GM18519 (cell line): ENCODE data around the gene PSMA7.
A peak's percentile ranks its signal among the peaks of the same experiment; 100 is the strongest.
"Not testable (repeated sequence)": the region's sequence is repeated elsewhere in the genome, so short reads cannot be mapped to it uniquely, and the experiment has no call there.

Source experiments
- ATAC-seq: cut with Tn5 transposase; IDR thresholded peaks from one replicate; pipeline ENCODE4 v1.9.1; 2021; ENCODE audit warnings: mild to moderate bottlenecking, moderate library complexity; ENCODE audit not compliant: unreplicated experiment, low FRiP score

Gene PSMA7

GRCh38 chr20:62121776-62122653 lies 21.2 kb downstream of the PSMA7 start, which contains the start of gene LSM14B:
TSS of gene LSM14B (plus strand) at chr20:62122475. CDS start at chr20:62122667, 192 bp downstream.
- peak; percentile 68 for ATAC-seq

GRCh38 chr20:62120990-62121775 lies 22.0 kb downstream of the PSMA7 start:
- peak; percentile 0 for ATAC-seq

GRCh38 chr20:62120365-62120762 lies 22.8 kb downstream of the PSMA7 start:
- ATAC-seq: no peak

- no peak for ATAC-seq
These were observed 23.4 kb downstream of the PSMA7 start for GRCh38 chr20:62119591-62120364.

GRCh38 chr20:62119115-62119514 lies 24.1 kb downstream of the PSMA7 start:
- no peak for ATAC-seq

GRCh38 chr20:62118113-62119043 lies 24.8 kb downstream of the PSMA7 start:
- no peak for ATAC-seq

GRCh38 chr20:62117658-62118057 lies 25.5 kb downstream of the PSMA7 start:
- no peak for ATAC-seq

- no peak for ATAC-seq
These were observed 25.9 kb downstream of the PSMA7 start for GRCh38 chr20:62117362-62117646.

- ATAC-seq: no peak
These were observed 26.4 kb downstream of the PSMA7 start for GRCh38 chr20:62116558-62117361.

GRCh38 chr20:62115800-62116407 lies 27.3 kb downstream of the PSMA7 start:
- ATAC-seq: not testable (repeated sequence)

- no peak for ATAC-seq
These were observed 28.3 kb downstream of the PSMA7 start for GRCh38 chr20:62114894-62115293.

GRCh38 chr20:62112368-62112767 lies 30.8 kb downstream of the PSMA7 start:
- no peak for ATAC-seq

- no peak for ATAC-seq
These were observed 32.0 kb downstream of the PSMA7 start for GRCh38 chr20:62111148-62111547.

GRCh38 chr20:62105592-62105991 lies 37.6 kb downstream of the PSMA7 start:
- ATAC-seq: no peak

GRCh38 chr20:62104791-62105345 lies 38.3 kb downstream of the PSMA7 start:
- ATAC-seq: no peak

- no peak for ATAC-seq
These were observed 38.9 kb downstream of the PSMA7 start for GRCh38 chr20:62104234-62104789.

- ATAC-seq: no peak
These were observed 39.5 kb downstream of the PSMA7 start for GRCh38 chr20:62103508-62104233.
